ENCODE measurements around the gene HOMER2. TPM values are rescaled to one million over a fixed set of nuclear protein-coding genes. Genes with fewer than 3 reads are reported as not detected.

Gene HOMER2
- total and polyA plus RNA-seq, 9 of the 15 experiments (the other 6 are each of a cell fraction or from before 2014, with no cell fraction given), result 0.13 to 0.47 (median 0.29) TPM; not detected in 1

GRCh38 chr15:82802497-82802896, 150.0 kb downstream of the HOMER2 start (continued):
- TF ChIP-seq FOXP4 (CRISPR knock-in tag; IDR thresholded peaks at IDR 0.05; ENCODE audit: borderline replicate concordance) (no peak), ZBTB2 (IDR thresholded peaks at IDR 0.05) (no peak), LEF1 (IDR thresholded peaks at IDR 0.05) (0 out of 2 replicates have a peak, but pooled peaks have one; percentile 24), TRIM24 (IDR thresholded peaks at IDR 0.05) (peak; percentile 77 to 79; a peak in 3 of 4 replicates), ATF3 (IDR thresholded peaks at IDR 0.05) (no peak), ATF3 (CRISPR knock-in tag; conservative IDR thresholded peaks at IDR 0.05) (peak; percentile 63; the same call in 1 of the 2 replicates), POLR2AphosphoS5 (IDR thresholded peaks at IDR 0.05; ENCODE audit: control insufficient read depth, insufficient read depth, low read depth, low read length) (peak; percentile 91), HDAC3 (IDR thresholded peaks at IDR 0.05; ENCODE audit: borderline replicate concordance, partially characterized antibody) (peak; percentile 23), HMBOX1 (IDR thresholded peaks at IDR 0.05) (peak; percentile 41; the same call in 1 of the 2 replicates), MYBL2 (IDR thresholded peaks at IDR 0.05; ENCODE audit: low read depth) (no peak), MYBL2 (CRISPR knock-in tag; IDR thresholded peaks at IDR 0.05; ENCODE audit: borderline replicate concordance) (no peak), ETV5 (CRISPR knock-in tag; IDR thresholded peaks at IDR 0.05; ENCODE audit: low read depth) (0 out of 2 replicates have a peak, but pooled peaks have one; percentile 33), PHB2 (IDR thresholded peaks at IDR 0.05; ENCODE audit: low read depth) (peak; percentile 47; the same call in 1 of the 2 replicates), PML (IDR thresholded peaks at IDR 0.05; ENCODE audit: low read length) (peak; percentile 91), CCNT2 (IDR thresholded peaks at IDR 0.05; ENCODE audit: borderline replicate concordance, extremely low read depth, insufficient read length, low read depth, low read length) (peak; percentile 65), ZNF395 (CRISPR knock-in tag; IDR thresholded peaks at IDR 0.05) (0 out of 2 replicates have a peak, but pooled peaks have one; percentile 17), ZNF239 (CRISPR knock-in tag; IDR thresholded peaks at IDR 0.05) (no peak), ZBTB43 (CRISPR knock-in tag; IDR thresholded peaks at IDR 0.05) (no peak), TCF3 (CRISPR knock-in tag; IDR thresholded peaks at IDR 0.05) (peak; percentile 97), RBFOX2 (IDR thresholded peaks at IDR 0.05; ENCODE audit: low read depth, low read length) (no peak), SMARCA4 (IDR thresholded peaks at IDR 0.05) (peak; percentile 94)

Data from K562 (cell line).